Rectal smooth muscle tissue (tissue), 1 donor: Measurements from ENCODE around the gene PLEKHB1.
"Not testable (repeated sequence)": the region's sequence is repeated elsewhere in the genome, so short reads cannot be mapped to it uniquely, and the experiment has no call there.

Source experiments
- H3K27ac ChIP-seq: one replicate; pipeline ENCODE4 v1.7.0; 2013; ENCODE audit warnings: low read depth, low read length, inconsistent platforms
- H3K27me3 ChIP-seq: one replicate; pipeline ENCODE4 v1.7.0; 2013; ENCODE audit warnings: low read length; ENCODE audit not compliant: control insufficient read depth, insufficient read depth
- H3K36me3 ChIP-seq: one replicate; pipeline ENCODE4 v1.7.0; 2013; ENCODE audit warnings: low read length; ENCODE audit not compliant: control insufficient read depth, insufficient read depth
- H3K4me1 ChIP-seq: one replicate; pipeline ENCODE4 v1.7.0; 2013; ENCODE audit warnings: low read length; ENCODE audit not compliant: control insufficient read depth, insufficient read depth
- H3K4me3 ChIP-seq: one replicate; pipeline ENCODE4 v1.7.0; 2013; ENCODE audit warnings: low read length
- H3K9ac ChIP-seq: one replicate; pipeline ENCODE4 v1.7.0; 2013; ENCODE audit warnings: low read length

PLEKHB1 gene

DNA sequence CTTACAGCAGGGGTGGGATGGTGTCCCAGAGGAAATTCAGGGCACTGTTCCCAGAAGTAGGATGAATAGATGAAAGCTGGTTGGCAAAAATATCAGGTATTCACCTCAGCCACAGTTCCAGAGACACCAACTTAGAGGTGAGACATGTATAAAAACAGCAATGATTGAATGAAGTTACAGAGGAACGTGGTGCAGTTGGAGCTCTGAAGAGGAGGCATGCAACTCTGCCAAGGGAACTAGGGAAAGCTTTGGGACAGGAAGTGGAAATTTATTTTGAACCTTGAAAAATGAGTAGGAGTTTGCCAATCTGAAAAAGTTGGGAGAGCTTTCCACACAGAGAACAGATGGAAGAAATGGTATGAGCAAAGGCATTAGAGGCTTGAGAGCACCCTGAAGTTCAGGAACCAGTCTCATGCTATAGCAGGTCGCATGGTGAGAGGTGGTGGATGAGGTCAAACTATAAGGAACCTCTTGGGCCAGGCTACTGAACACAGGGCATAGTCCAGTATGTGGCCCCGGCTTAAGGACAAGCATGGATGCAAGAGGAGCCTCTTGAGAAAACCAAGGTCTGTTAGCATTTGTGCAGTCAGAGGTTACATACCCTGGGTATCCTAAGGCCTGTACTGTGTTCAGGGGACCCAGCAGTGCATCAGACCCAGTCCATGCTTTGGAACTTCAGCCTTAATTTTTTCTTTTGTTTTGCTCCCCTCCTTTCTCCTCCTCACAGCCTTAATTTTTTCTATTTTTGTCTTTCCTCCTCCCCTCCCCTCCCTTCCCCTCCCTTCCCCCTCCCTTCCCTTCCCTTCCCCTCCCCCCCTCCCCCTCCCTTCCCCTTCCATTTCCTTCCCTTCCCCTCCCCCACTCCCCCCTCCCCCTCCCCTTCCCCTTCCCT, 17.5 kb downstream of the PLEKHB1 start:
- Histone ChIP-seq H3K27me3 (no peaks in the 10 kb centered on the region), H3K4me1 (peaks cover 5% of the 10 kb centered on the region), H3K27ac (no peak overlapping the region), H3K4me3 (no peak overlapping the region), H3K36me3 (no peaks in the 10 kb centered on the region), H3K9ac (no peak overlapping the region)

DNA sequence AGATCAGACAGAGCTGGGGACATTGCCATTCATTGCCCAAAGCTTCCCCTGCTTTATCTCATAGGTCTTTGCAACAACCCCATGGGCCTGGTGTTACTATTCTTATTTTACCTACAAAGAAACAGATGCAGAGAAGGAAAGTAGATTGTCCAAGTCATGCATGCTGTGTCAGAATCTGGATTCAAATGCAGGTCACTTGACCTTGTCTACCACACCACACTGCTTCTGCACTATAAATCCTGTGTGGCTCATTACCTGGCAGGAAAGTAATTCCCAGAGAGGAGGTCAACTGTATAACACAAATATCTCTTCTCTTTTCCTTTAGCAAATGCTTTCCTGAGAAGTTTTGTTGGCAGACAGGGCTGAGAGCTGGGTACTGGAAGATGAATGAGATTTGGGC, 18.5 kb downstream of the PLEKHB1 start:
- H3K9ac ChIP-seq = no peak overlapping the region
- no peak overlapping the region for H3K4me3 ChIP-seq
- H3K27me3 ChIP-seq = no peaks in the 10 kb centered on the region
- H3K4me1 ChIP-seq = peaks cover 5% of the 10 kb centered on the region
- no peak overlapping the region for H3K27ac ChIP-seq
- no peaks in the 10 kb centered on the region for H3K36me3 ChIP-seq

DNA sequence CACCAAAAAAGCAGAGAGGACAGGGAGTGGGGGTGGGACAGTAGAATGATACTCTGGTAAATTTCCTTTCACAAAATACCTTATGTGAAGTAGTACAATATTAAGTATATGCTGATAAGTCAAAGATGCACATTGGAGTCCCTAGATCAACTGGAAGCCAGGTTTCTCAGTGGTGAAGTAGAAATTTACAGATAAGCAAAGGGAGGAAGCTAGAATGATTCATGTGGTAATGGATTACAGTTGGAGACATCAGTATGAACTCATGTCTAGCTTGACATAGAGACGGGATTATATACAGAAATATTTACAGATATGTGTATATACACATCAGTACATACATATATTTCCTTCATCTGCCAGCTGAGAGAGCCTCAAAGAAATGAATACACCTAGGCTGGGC, 21.5 kb downstream of the PLEKHB1 start:
- Histone ChIP-seq H3K36me3 (no peaks in the 10 kb centered on the region), H3K27me3 (no peaks in the 10 kb centered on the region)

DNA sequence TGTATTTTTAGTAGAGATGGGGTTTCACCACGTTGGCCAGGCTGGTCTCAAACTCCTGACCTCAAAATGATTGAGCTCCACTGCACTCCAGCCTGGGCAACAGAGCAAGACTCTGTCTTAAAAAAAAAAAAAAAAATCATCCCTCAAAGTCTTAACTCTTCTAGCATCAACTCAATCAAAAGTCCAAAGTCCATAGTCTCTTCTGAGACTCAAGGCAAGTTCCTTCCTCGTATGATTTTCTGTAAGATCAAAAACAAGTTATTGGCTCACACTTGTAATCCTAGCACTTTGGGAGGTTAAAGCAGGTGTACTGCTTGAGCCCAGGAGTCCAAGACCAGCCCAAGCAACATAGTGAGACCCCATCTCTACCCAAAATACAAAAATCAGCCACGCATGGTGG, 24.4 kb downstream of the PLEKHB1 start:
- Histone ChIP-seq H3K4me1 (no peaks in the 10 kb centered on the region), H3K27me3 (no peaks in the 10 kb centered on the region)

More for the DNA sequence above, 21.5 kb downstream of the PLEKHB1 start:
- Histone ChIP-seq H3K9ac (no peak overlapping the region), H3K4me3 (no peak overlapping the region), H3K27ac (no peak overlapping the region), H3K4me1 (no peaks in the 10 kb centered on the region)

DNA sequence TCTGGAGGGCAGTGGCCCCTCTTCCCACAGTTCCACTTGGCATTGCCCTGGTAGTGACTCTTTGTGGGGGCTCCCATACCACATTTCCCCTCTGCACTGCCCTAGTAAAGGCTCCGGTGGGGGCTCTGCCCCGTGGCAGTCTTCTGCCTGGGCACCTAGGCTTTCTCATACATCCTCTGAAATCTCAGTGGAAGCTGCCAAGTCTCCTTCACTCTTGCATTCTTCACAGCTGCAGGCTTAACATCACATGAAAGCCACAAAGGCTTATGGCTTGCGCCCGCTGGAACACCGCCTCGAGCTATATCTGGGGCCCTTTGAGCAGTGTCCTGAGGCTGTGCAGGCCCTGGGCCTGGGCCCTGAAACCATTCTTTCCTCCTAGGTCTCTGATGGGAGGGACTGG, 25.3 kb downstream of the PLEKHB1 start:
- Histone ChIP-seq H3K27me3 (no peaks in the 10 kb centered on the region), H3K4me3 (no peak overlapping the region), H3K36me3 (no peaks in the 10 kb centered on the region), H3K27ac (no peak overlapping the region), H3K4me1 (no peaks in the 10 kb centered on the region), H3K9ac (no peak overlapping the region)

More for the DNA sequence above, 24.4 kb downstream of the PLEKHB1 start:
- H3K36me3 ChIP-seq = no peaks in the 10 kb centered on the region
- no peak overlapping the region for H3K27ac ChIP-seq
- no peak overlapping the region for H3K9ac ChIP-seq
- H3K4me3 ChIP-seq = no peak overlapping the region

DNA sequence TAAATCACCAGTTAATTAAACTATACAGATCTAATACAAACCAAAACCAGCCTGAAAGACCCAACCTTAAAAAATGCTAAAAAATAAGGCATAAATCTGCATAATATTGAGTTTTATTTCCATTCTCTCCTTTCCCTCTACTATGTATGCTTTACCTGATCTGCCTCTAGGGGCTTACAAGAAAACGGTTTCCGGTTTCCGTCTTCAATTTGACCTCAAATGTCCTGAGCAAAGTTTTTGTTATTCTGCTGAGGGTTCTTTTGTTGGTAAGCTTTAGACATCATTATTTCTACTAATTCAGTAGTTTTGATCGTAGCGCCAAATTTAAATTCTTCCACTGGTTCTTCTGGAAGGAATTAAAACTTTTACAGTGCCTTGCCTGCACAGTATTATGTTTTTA, 30.2 kb downstream of the PLEKHB1 start:
- H3K36me3 ChIP-seq, H3K4me1 ChIP-seq, H3K27ac ChIP-seq, H3K9ac ChIP-seq, H3K27me3 ChIP-seq, H3K4me3 ChIP-seq: not testable (repeated sequence)

DNA sequence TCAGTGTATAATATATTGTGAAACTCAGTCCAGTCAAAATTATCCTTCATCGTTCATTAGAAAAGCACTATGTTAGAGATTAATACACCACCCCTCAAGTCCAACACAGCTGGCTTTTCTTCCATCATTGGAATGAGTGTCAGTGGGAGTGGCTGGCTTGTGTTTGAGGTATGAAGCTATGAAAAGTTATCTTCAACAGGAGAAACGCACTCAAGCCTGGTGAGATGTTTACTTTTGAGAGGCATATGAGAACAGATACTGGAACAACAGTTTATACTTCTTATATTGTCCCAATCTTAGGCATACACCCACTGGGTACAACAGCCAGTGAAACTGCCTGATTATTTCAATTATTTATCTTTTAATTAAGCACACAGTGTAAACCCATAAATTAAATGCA, 34.3 kb downstream of the PLEKHB1 start:
- H3K4me3 ChIP-seq = no peak overlapping the region
- H3K27me3 ChIP-seq = no peaks in the 10 kb centered on the region
- no peak overlapping the region for H3K9ac ChIP-seq
- H3K36me3 ChIP-seq = peaks cover 3% of the 10 kb centered on the region
- no peak overlapping the region for H3K27ac ChIP-seq
- H3K4me1 ChIP-seq = no peaks in the 10 kb centered on the region

DNA sequence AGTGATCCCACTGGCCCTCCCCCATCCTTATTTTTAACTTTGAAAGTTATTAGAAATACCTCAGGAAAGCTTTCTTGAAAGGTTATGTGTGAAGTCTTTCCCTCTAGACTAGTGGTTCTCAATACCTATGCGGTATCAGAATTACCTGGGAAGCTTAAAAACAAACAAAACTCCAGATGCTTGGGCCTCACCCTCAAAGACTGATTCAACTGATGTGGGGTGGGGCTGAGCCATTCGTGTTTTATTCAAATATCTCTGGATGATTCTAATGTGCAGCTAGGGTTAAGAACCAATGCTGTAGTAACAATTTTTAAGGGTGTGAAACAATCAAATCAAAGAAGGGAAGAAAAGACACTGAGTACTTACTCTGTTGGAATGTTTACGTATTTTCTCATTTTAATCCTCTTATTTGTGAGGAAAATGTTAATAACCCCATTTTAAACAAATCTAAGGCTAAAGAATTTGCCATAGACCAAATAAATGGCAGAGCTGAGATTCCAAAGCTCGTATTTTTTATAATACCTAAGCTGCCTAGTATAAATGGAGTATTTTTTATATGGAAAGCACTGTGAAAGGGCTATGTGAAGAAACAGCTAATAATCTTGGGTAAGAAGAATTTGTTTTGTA, 47.6 kb downstream of the PLEKHB1 start:
- H3K27me3 ChIP-seq = no peaks in the 10 kb centered on the region
- H3K4me1 ChIP-seq = no peaks in the 10 kb centered on the region
- no peaks in the 10 kb centered on the region for H3K36me3 ChIP-seq
- no peak overlapping the region for H3K9ac ChIP-seq
- H3K27ac ChIP-seq = no peak overlapping the region
- no peak overlapping the region for H3K4me3 ChIP-seq

DNA sequence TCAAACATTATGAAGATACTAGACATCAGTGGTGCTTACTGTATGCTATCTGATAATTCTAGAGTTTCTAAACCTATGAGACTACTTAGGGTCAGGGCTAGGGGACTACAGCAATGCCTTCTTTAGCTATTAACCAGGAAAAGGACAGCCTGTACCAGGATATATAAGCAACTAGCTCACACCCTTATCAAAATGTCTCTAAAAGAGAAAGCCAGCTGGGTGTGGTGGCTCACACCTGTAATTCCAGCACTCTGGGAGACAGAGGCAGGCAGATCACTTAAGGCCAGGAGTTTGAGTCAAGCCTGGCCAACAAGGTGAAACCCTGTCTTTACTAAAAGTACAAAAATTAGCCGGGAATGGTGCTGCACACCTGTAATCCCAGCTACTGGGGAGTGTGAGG, 58.7 kb downstream of the PLEKHB1 start:
- Histone ChIP-seq H3K4me3 (no peak overlapping the region), H3K27me3 (no peaks in the 10 kb centered on the region), H3K27ac (no peak overlapping the region), H3K4me1 (no peaks in the 10 kb centered on the region), H3K36me3 (peaks cover 7% of the 10 kb centered on the region), H3K9ac (no peak overlapping the region)

DNA sequence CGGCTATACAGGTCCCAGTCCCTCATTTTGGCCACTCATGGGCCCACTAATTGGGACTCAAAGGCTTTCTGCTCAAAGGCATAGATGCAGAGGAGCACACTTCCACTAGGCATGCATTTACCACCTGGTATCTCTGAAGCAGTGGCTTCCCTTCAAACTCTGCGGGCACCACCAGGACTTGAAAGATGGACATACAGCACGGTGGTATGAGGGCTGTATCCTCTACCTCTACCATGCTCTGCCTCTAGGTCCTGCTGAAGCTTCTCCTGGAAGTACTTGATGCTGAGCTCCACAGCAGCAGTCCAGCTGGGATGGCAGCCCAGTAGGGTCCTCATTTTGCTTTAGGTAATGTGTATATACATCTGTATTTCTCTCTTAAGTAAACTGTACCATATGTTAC, 64.6 kb downstream of the PLEKHB1 start:
- no peaks in the 10 kb centered on the region for H3K4me1 ChIP-seq
- H3K27me3 ChIP-seq = no peaks in the 10 kb centered on the region
- H3K36me3 ChIP-seq = peaks cover 3% of the 10 kb centered on the region
- no peak overlapping the region for H3K4me3 ChIP-seq
- no peak overlapping the region for H3K27ac ChIP-seq
- H3K9ac ChIP-seq = no peak overlapping the region
